Fibroblast of pulmonary artery (primary cell): ENCODE data around the gene CDKL4.

ENCODE experiments used
- DNase-seq: peaks from one replicate; pipeline ENCODE4 v3.0.0-alpha.2; 2010; ENCODE audit warnings: low read depth
- H3K4me3 ChIP-seq: replicated peaks from 2 replicates; pipeline ENCODE4 v1.5.1; 2011; ENCODE audit warnings: low read depth, mild to moderate bottlenecking, control low read depth, low read length, moderate library complexity
- CTCF ChIP-seq: IDR thresholded peaks from 2 replicates; pipeline ENCODE4 v1.5.1; 2011; ENCODE audit warnings: mild to moderate bottlenecking, control low read depth, low read length, inconsistent platforms; ENCODE audit errors: missing control alignments

Gene CDKL4

GRCh38 chr2:39243469-39244123, at the start of gene CDKL4:
Gene CDKL4, minus strand, starts transcription at chr2:39243970.
- TF ChIP-seq CTCF = no peak
- H3K4me3 ChIP-seq = peak within 1 kb of the TSS; percentile 28
- DNase-seq = peak; percentile 6

GRCh38 chr2:39290433-39290832, 46.7 kb upstream of the CDKL4 start:
- H3K4me3 ChIP-seq = no peak overlapping the region
- TF ChIP-seq CTCF = no peak
- DNase-seq = no peak

GRCh38 chr2:39289609-39290008, 45.8 kb upstream of the CDKL4 start:
- no peak for TF ChIP-seq CTCF
- peak; percentile 13 for DNase-seq
- H3K4me3 ChIP-seq = no peak overlapping the region

GRCh38 chr2:39283561-39283960, 39.8 kb upstream of the CDKL4 start:
- no peak for TF ChIP-seq CTCF
- H3K4me3 ChIP-seq = no peak overlapping the region
- no peak for DNase-seq

- TF ChIP-seq CTCF = no peak
- no peak overlapping the region for H3K4me3 ChIP-seq
- DNase-seq = no peak
These were observed 37.6 kb upstream of the CDKL4 start for GRCh38 chr2:39281391-39281790.

- DNase-seq = no peak
- no peak overlapping the region for H3K4me3 ChIP-seq
- TF ChIP-seq CTCF = no peak
These were observed 31.2 kb upstream of the CDKL4 start for GRCh38 chr2:39275016-39275415.

- H3K4me3 ChIP-seq = no peak overlapping the region
- TF ChIP-seq CTCF = no peak
- DNase-seq = no peak
These were observed 26.2 kb upstream of the CDKL4 start for GRCh38 chr2:39269941-39270340.
